Islet of Langerhans (tissue), 1 donor: Measurements from ENCODE around the gene CACNA1E.
"Not testable (repeated sequence)": the region's sequence is repeated elsewhere in the genome, so short reads cannot be mapped to it uniquely, and the experiment has no call there.

ENCODE experiments used
- FAIRE-seq: peaks from one replicate; lab custom pipeline; 2011; peaks lifted over from hg19 to GRCh38; lab: Jason Lieb, UNC

CACNA1E gene

GRCh38 chr1:181517181-181517875 is 34.0 kb downstream of the CACNA1E start:
- no peak for FAIRE-seq

- FAIRE-seq = no peak
Measured at GRCh38 chr1:181518152-181518551, 34.8 kb downstream of the CACNA1E start.

GRCh38 chr1:181522864-181523263 is 39.5 kb downstream of the CACNA1E start:
- FAIRE-seq = no peak

- FAIRE-seq = no peak
Measured at GRCh38 chr1:181525104-181525721, 41.9 kb downstream of the CACNA1E start.

- not testable (repeated sequence) for FAIRE-seq
Measured at GRCh38 chr1:181528241-181528640, 44.9 kb downstream of the CACNA1E start.

- FAIRE-seq = no peak
Measured at GRCh38 chr1:181531441-181531840, 48.1 kb downstream of the CACNA1E start.

- FAIRE-seq = no peak
Measured at GRCh38 chr1:181531951-181532600, 48.8 kb downstream of the CACNA1E start.

- FAIRE-seq = no peak
Measured at GRCh38 chr1:181538836-181539235, 55.5 kb downstream of the CACNA1E start.

GRCh38 chr1:181541458-181541857 is 58.1 kb downstream of the CACNA1E start:
- no peak for FAIRE-seq

GRCh38 chr1:181541947-181542346 is 58.6 kb downstream of the CACNA1E start:
- no peak for FAIRE-seq

- not testable (repeated sequence) for FAIRE-seq
Measured at GRCh38 chr1:181542406-181542805, 59.1 kb downstream of the CACNA1E start.

GRCh38 chr1:181545395-181545794 is 62.1 kb downstream of the CACNA1E start:
- no peak for FAIRE-seq

GRCh38 chr1:181548497-181548896 is 65.2 kb downstream of the CACNA1E start:
- no peak for FAIRE-seq

- no peak for FAIRE-seq
Measured at GRCh38 chr1:181551249-181551648, 67.9 kb downstream of the CACNA1E start.

GRCh38 chr1:181551754-181552153 is 68.4 kb downstream of the CACNA1E start:
- FAIRE-seq = no peak

- no peak for FAIRE-seq
Measured at GRCh38 chr1:181554465-181554864, 71.1 kb downstream of the CACNA1E start.

GRCh38 chr1:181556631-181557030 is 73.3 kb downstream of the CACNA1E start:
- no peak for FAIRE-seq

GRCh38 chr1:181557313-181557712 is 74.0 kb downstream of the CACNA1E start:
- FAIRE-seq = no peak

GRCh38 chr1:181558416-181558815 is 75.1 kb downstream of the CACNA1E start:
- FAIRE-seq = no peak

GRCh38 chr1:181559142-181559541 is 75.8 kb downstream of the CACNA1E start:
- no peak for FAIRE-seq

GRCh38 chr1:181562395-181562794 is 79.1 kb downstream of the CACNA1E start:
- FAIRE-seq = no peak

GRCh38 chr1:181568736-181569135 is 85.4 kb downstream of the CACNA1E start:
- FAIRE-seq = no peak

- no peak for FAIRE-seq
Measured at GRCh38 chr1:181577475-181577874, 94.2 kb downstream of the CACNA1E start.

GRCh38 chr1:181583598-181583997 is 100.3 kb downstream of the CACNA1E start:
- FAIRE-seq = no peak
